K562 (cell line): ENCODE measurements around the gene XRRA1. TPM values are rescaled to one million over a fixed set of nuclear protein-coding genes. Genes with fewer than 3 reads are reported as not detected.
"Not testable (repeated sequence)": the region's sequence is repeated elsewhere in the genome, so short reads cannot be mapped to it uniquely, and the experiment has no call there.

ENCODE experiments used
- ATAC-seq: fragments of 200-7000 bp; cut with Tn5 transposase; 3 replicates; pipeline ENCODE4 v1.9.1; 2020; ENCODE audit warnings: moderate library complexity
- BruUV-seq: library from RNA; stranded (reverse); fragments of 400-500 nt; replicated peaks from 2 replicates; lab custom pipeline; 2021; lab: Mats Ljungman, UMichigan
- CTCF ChIA-PET: fragments of 300-600 bp; formaldehyde crosslinking; extraction: SDS; loops from one replicate; lab custom pipeline; 2021; ENCODE audit warnings: low intra/inter-chr PET ratio; lab: Yijun Ruan, JAX
- POLR2A ChIA-PET: fragments of 300-600, 350-650 bp; sonication (Branson Sonifier 250); formaldehyde crosslinking; extraction: SDS; loops from one replicate; lab custom pipeline; 2021; ENCODE audit warnings: antibody characterized with exemption, inconsistent platforms; lab: Yijun Ruan, JAX
- DNase-seq, 4 experiments: peaks; one replicate each; pipeline versions ENCODE4 v3.0.0 to v3.0.0-alpha.2; 2011 to 2018; ENCODE audit warnings: low spot score in 3 of 4, mixed read lengths in 3 of 4; ENCODE audit errors: extremely low read depth in 1 of 4
- FAIRE-seq: peaks from 2 replicates; lab custom pipeline; 2011; peaks lifted over from hg19 to GRCh38; lab: Jason Lieb, UNC
- H2AFZ ChIP-seq: 2 replicates; pipeline ENCODE4 v1.6.0; 2011; ENCODE audit warnings: low read depth, low read length, control low read depth, inconsistent platforms
- H3K27ac ChIP-seq: fragments of 200-600 bp; 3 replicates; pipeline ENCODE4 v1.8.0; 2011; ENCODE audit warnings: low read depth, mild to moderate bottlenecking, control low read depth, inconsistent platforms, low read length, moderate library complexity, mixed read lengths; ENCODE audit errors: extremely low read depth
- H3K27me3 ChIP-seq, 2 experiments: fragments of 300-600 bp in 1 of 2; 2 replicates in 1 of 2; 3 replicates in 1 of 2; pipeline versions ENCODE4 v1.6.0 to v1.8.0; 2011; ENCODE audit warnings: inconsistent platforms in 2 of 2, low read length in 2 of 2, mild to moderate bottlenecking in 1 of 2, mixed read lengths in 1 of 2, moderate library complexity in 1 of 2; ENCODE audit not compliant: control insufficient read depth in 2 of 2, insufficient read depth in 2 of 2
- H3K36me3 ChIP-seq: fragments of 300-600 bp; 3 replicates; pipeline ENCODE4 v1.8.0; 2011; ENCODE audit warnings: mild to moderate bottlenecking, low read length, inconsistent platforms; ENCODE audit not compliant: control insufficient read depth, insufficient read depth
- H3K4me1 ChIP-seq, 2 experiments: fragments of 200-600 bp in 1 of 2; replicated peaks in 1 of 2; 2 replicates in 1 of 2; 3 replicates in 1 of 2; pipeline versions ENCODE4 v1.5.1 to v1.8.0; 2011; ENCODE audit warnings: inconsistent platforms in 2 of 2, low read length in 2 of 2, mild to moderate bottlenecking in 1 of 2, mixed read lengths in 1 of 2, moderate library complexity in 1 of 2; ENCODE audit not compliant: control insufficient read depth in 2 of 2, insufficient read depth in 2 of 2
- H3K4me2 ChIP-seq: 2 replicates; pipeline ENCODE4 v1.6.1; 2011; ENCODE audit warnings: low read length, control low read depth, inconsistent platforms, mixed read lengths; ENCODE audit not compliant: insufficient read depth
- H3K4me3 ChIP-seq: fragments of 200-600 bp; sonication (generic), shearing (Covaris generic); 2 replicates; pipeline ENCODE4 v1.5.1; 2016; ENCODE audit warnings: control low read depth, inconsistent platforms
- H3K79me2 ChIP-seq: fragments of 200-600 bp; 3 replicates; pipeline ENCODE4 v1.8.0; 2011; ENCODE audit warnings: low read length, inconsistent platforms; ENCODE audit not compliant: control insufficient read depth, insufficient read depth
- H3K9ac ChIP-seq, 2 experiments: 2 replicates each; pipeline versions ENCODE4 v1.6.0 to v1.6.1; 2011; ENCODE audit warnings: low read depth in 2 of 2, low read length in 2 of 2, control low read depth in 1 of 2, inconsistent platforms in 1 of 2, mild to moderate bottlenecking in 1 of 2, mixed read lengths in 1 of 2; ENCODE audit not compliant: insufficient read depth in 1 of 2
- H3K9me1 ChIP-seq: one replicate; pipeline ENCODE4 v1.6.0; 2011; ENCODE audit warnings: inconsistent platforms, mild to moderate bottlenecking, low read length, moderate library complexity; ENCODE audit not compliant: control insufficient read depth, insufficient read depth
- H3K9me3 ChIP-seq: replicated peaks from 2 replicates; pipeline ENCODE4 v1.5.1; 2011; ENCODE audit warnings: low read depth, low read length, inconsistent platforms; ENCODE audit not compliant: control insufficient read depth, insufficient read depth
- H4K20me1 ChIP-seq: replicated peaks from 2 replicates; pipeline ENCODE4 v1.6.1; 2011; ENCODE audit warnings: low read length, inconsistent platforms, mixed read lengths; ENCODE audit not compliant: control insufficient read depth, insufficient read depth
- BRCA1 ChIP-seq, 2 experiments: fragments of 450-650 bp in 1 of 2; sonication (generic) in 1 of 2; formaldehyde crosslinking in 1 of 2; IDR thresholded peaks; 2 replicates each; pipeline versions ENCODE4 v1.5.0 to v1.6.1; 2017 to 2020; ENCODE audit warnings: mild to moderate bottlenecking in 1 of 2, missing genetic modification reagents in 1 of 2
- CBX1 ChIP-seq: sonication (generic); IDR thresholded peaks from 2 replicates; pipeline ENCODE4 v1.6.1; 2016; ENCODE audit warnings: antibody characterized with exemption, low read depth, mild to moderate bottlenecking
- CBX3 ChIP-seq, 2 experiments: IDR thresholded peaks; 1 replicate in 1 of 2; 2 replicates in 1 of 2; pipeline ENCODE4 v1.6.1; 2012; ENCODE audit warnings: inconsistent platforms in 2 of 2, low read length in 2 of 2, borderline replicate concordance in 1 of 2, control low read depth in 1 of 2
- CBX5 ChIP-seq: IDR thresholded peaks from 2 replicates; pipeline ENCODE4 v1.6.1; 2014; ENCODE audit warnings: low read depth, borderline replicate concordance
- EGR1 ChIP-seq: fragments of 450-650 bp; conservative IDR thresholded peaks from 2 replicates; pipeline ENCODE4 v1.6.1; 2017; ENCODE audit warnings: mild to moderate bottlenecking
- ERF ChIP-seq: fragments of 450-650 bp; formaldehyde crosslinking; IDR thresholded peaks from 2 replicates; pipeline ENCODE4 v1.4.0; 2020; ENCODE audit warnings: mild to moderate bottlenecking, mixed read lengths
- KDM4B ChIP-seq, 2 experiments: fragments of 450-650 bp in 1 of 2; sonication (generic) in 1 of 2; IDR thresholded peaks; 2 replicates each; pipeline ENCODE4 v1.6.1; 2016 to 2017; ENCODE audit warnings: borderline replicate concordance in 2 of 2, antibody characterized with exemption in 1 of 2, low read depth in 1 of 2, mild to moderate bottlenecking in 1 of 2
- KLF6 ChIP-seq: fragments of 250-450 bp; sonication (Bioruptor Pico); IDR thresholded peaks from 2 replicates; pipeline ENCODE4 v1.4.0; 2020; ENCODE audit warnings: mild to moderate bottlenecking, moderate library complexity, borderline replicate concordance
- MCM5 ChIP-seq: fragments of 450-650 bp; IDR thresholded peaks from 2 replicates; pipeline ENCODE4 v1.6.1; 2016; ENCODE audit warnings: low read depth
- TCF3 ChIP-seq: sonication (generic); formaldehyde crosslinking; IDR thresholded peaks from 2 replicates; pipeline ENCODE4 v1.4.0; 2020; ENCODE audit warnings: mild to moderate bottlenecking, missing genetic modification reagents
- TCF7 ChIP-seq: sonication (generic); IDR thresholded peaks from 2 replicates; pipeline ENCODE4 v1.6.1; 2016; ENCODE audit warnings: antibody characterized with exemption, borderline replicate concordance
- TRIM28 ChIP-seq: fragments of 450-650 bp; IDR thresholded peaks from 2 replicates; pipeline ENCODE4 v1.6.1; 2017
- ZBTB17 ChIP-seq: fragments of 450-650 bp; formaldehyde crosslinking; IDR thresholded peaks from 2 replicates; pipeline ENCODE4 v1.4.0; 2020; ENCODE audit warnings: mild to moderate bottlenecking
- ZFP36 ChIP-seq: fragments of 150-350 bp; IDR thresholded peaks from 2 replicates; pipeline ENCODE4 v1.6.1; 2018; ENCODE audit warnings: low read length, low read depth; ENCODE audit not compliant: partially characterized antibody
- ZNF277 ChIP-seq: fragments of 250-450 bp; sonication (Bioruptor Pico); IDR thresholded peaks from 2 replicates; pipeline ENCODE4 v1.8.0; 2022; ENCODE audit warnings: inconsistent platforms, mild to moderate bottlenecking, moderate library complexity, borderline replicate concordance
- ZNF512 ChIP-seq: IDR thresholded peaks from 2 replicates; pipeline ENCODE4 v1.6.1; 2016; ENCODE audit warnings: missing genetic modification characterization, missing compliant biosample characterization
- WGBS: fragments of 100-300 bp; shearing (Covaris generic); methylation state at CpG from one replicate; pipeline ENCODE4 v1.1.6; 2016; ENCODE audit warnings: low coverage, mixed read lengths; ENCODE audit not compliant: insufficient coverage; ENCODE audit errors: missing lambda C conversion rate; 5-methylcytosine and 5-hydroxymethylcytosine counted together
- in situ Hi-C: fragments of 300-500 bp; cut with MboI; formaldehyde crosslinking; loops from 4 replicates; pipeline ENCODE4 v1.15.0; 2018; ENCODE audit warnings: inconsistent platforms, mixed read lengths
- intact Hi-C: fragments of 100-400 bp; cut with micrococcal nuclease; formaldehyde crosslinking; loops from 2 replicates; pipeline ENCODE4 v1.14.2; 2022
- polyA plus RNA-seq, 8 experiments: library from polyadenylated mRNA; depleted of rRNA in 4 of 8; stranded (reverse) in 5 of 8; unstranded in 3 of 8; fragments of >200 nt; fragmentation: Nextera tagmentation in 2 of 8; fragmentation: Illumina TruSeq in 1 of 8; extraction: Ambion mirVana in 2 of 8; extraction: Trizol in 1 of 8; gene quantifications; 2 replicates each; pipeline versions ENCODE4 v1.2.1 to v1.2.3, GENCODE V29; 2011 to 2014; ENCODE audit warnings: inconsistent platforms in 1 of 8, missing spikeins in 1 of 8
- total RNA-seq, 7 experiments: library from RNA; depleted of rRNA in 6 of 7; stranded (reverse); fragments of >200 nt in 6 of 7; fragmentation: Illumina TruSeq in 2 of 7; extraction: Trizol in 2 of 7; gene quantifications; 2 replicates each; pipeline versions ENCODE4 v1.2.1 to v1.2.3, GENCODE V29; 2011 to 2021; ENCODE audit warnings: low replicate concordance in 1 of 7

XRRA1 gene
- total and polyA plus RNA-seq, 9 of the 15 experiments (the other 6 are each of a cell fraction or from before 2014, with no cell fraction given), result 5.0 to 22.5 (median 16.0) TPM

- H3K36me3 ChIP-seq, result peaks cover 49% of the 10 kb centered on the region
- ATAC-seq, result no peak
These were observed 122.0 kb downstream of the XRRA1 start for GRCh38 chr11:74826901-74827300.

GRCh38 chr11:74825596-74825995, 123.3 kb downstream of the XRRA1 start:
- ATAC-seq, H2AFZ ChIP-seq, DNase-seq, H3K27ac ChIP-seq, in situ Hi-C loops, intact Hi-C loops, H3K27me3 ChIP-seq, H3K9me1 ChIP-seq, CTCF ChIA-PET, H3K4me1 ChIP-seq, H3K4me2 ChIP-seq, H3K79me2 ChIP-seq, POLR2A ChIA-PET, H3K9ac ChIP-seq, BruUV-seq, FAIRE-seq, H4K20me1 ChIP-seq, H3K4me3 ChIP-seq: not testable (repeated sequence)
- WGBS, result 54% methylated on average over 2 of the region's 2 CpGs
- Histone ChIP-seq H3K9me3 (peaks cover 31% of the 10 kb centered on the region), H3K36me3 (peaks cover 53% of the 10 kb centered on the region)

More at GRCh38 chr11:74826901-74827300, 122.0 kb downstream of the XRRA1 start:
- BruUV-seq, result no TSS peak
- FAIRE-seq, result no peak
- TF ChIP-seq TCF7 (no peak), CBX5 (peak; percentile 95), ZNF512 (tag) (no peak), TCF3 (no peak), ERF (CRISPR knock-in tag) (no peak), MCM5 (no peak), CBX1 (peak; percentile 72; the same call in 1 of the 2 replicates), BRCA1 (IDR thresholded peaks at IDR 0.05) (no peak), BRCA1 (CRISPR knock-in tag; IDR thresholded peaks at IDR 0.05) (0 out of 2 replicates have a peak, but pooled peaks have one; percentile 21), KLF6 (CRISPR knock-in tag) (no peak), KDM4B (IDR thresholded peaks at IDR 0.05; ENCODE audit: borderline replicate concordance in 2 of 2, low read depth in 1 of 2) (no peak), TRIM28 (peak; percentile 76), ZFP36 (peak; percentile 69), ZNF277 (CRISPR knock-in tag) (no peak), CBX3 (IDR thresholded peaks at IDR 0.05; ENCODE audit: borderline replicate concordance in 1 of 2, low read length in 2 of 2) (peak in 1 of 2 experiments; percentile 96; a peak in 2 of 3 replicates), EGR1 (no peak), ZBTB17 (CRISPR knock-in tag) (no peak)
- H3K4me3 ChIP-seq, result no peak overlapping the region
- H2AFZ ChIP-seq, result no peak overlapping the region
- no peaks in the 10 kb centered on the region for H3K9me1 ChIP-seq
- H3K9me3 ChIP-seq, result peaks cover 29% of the 10 kb centered on the region
- intact Hi-C loops, result no loop called here
- no peaks in the 10 kb centered on the region for H3K27me3 ChIP-seq
- ChIA-PET POLR2A (interaction anchor here (0.6 kb wide), 1 partner anchor 212 kb away, joined by 3 read pairs; no protein-coding TSS in a partner anchor), CTCF (no interaction called here)
- no peaks in the 10 kb centered on the region for H4K20me1 ChIP-seq
- H3K27ac ChIP-seq, result no peak overlapping the region
- H3K79me2 ChIP-seq, result no peaks in the 10 kb centered on the region; the same call in 2 of the 3 replicates
- DNase-seq, result peak in 1 of 4 experiments; percentile 40
- no peaks in the 10 kb centered on the region for H3K4me1 ChIP-seq
- H3K9ac ChIP-seq, result no peak overlapping the region
- 95% methylated on average over 4 of the region's 4 CpGs for WGBS
- no peak overlapping the region for H3K4me2 ChIP-seq
- in situ Hi-C loops, result no loop called here
